Endothelial cell of umbilical vein (primary cell): ENCODE data around the gene ANKMY1. TPM values are rescaled to one million over a fixed set of nuclear protein-coding genes. Genes with fewer than 3 reads are reported as not detected.

Experiments
- BruUV-seq: library from RNA; stranded (reverse); fragments of 400-500 nt; replicated peaks from 2 replicates; lab custom pipeline; 2021; lab: Mats Ljungman, UMichigan
- CTCF ChIA-PET: fragments of 300-600, 350-600 bp; sonication (Branson Sonifier 250); formaldehyde crosslinking; loops from one replicate; lab custom pipeline; 2021; ENCODE audit warnings: antibody characterized with exemption, inconsistent platforms; lab: Charles Lee
- POLR2A ChIA-PET: fragments of 300-600, 350-600 bp; sonication (Branson Sonifier 250); formaldehyde crosslinking; loops from one replicate; lab custom pipeline; 2021; ENCODE audit warnings: antibody characterized with exemption, inconsistent platforms; lab: Charles Lee
- DNase-seq: peaks from one replicate; pipeline ENCODE4 v3.0.0-alpha.2; 2011; ENCODE audit warnings: low read depth, low spot score
- FAIRE-seq: peaks from 2 replicates; lab custom pipeline; 2011; peaks lifted over from hg19 to GRCh38; lab: Jason Lieb, UNC
- H2AFZ ChIP-seq: 2 replicates; pipeline ENCODE4 v1.6.0; 2012; ENCODE audit warnings: low read depth, low read length, control low read depth, inconsistent platforms
- H3K27ac ChIP-seq: 2 replicates; pipeline ENCODE4 v1.5.1; 2011; ENCODE audit warnings: low read depth, mild to moderate bottlenecking, control low read depth, low read length, moderate library complexity; ENCODE audit not compliant: insufficient read depth
- H3K27me3 ChIP-seq, 2 experiments: 2 replicates each; pipeline versions ENCODE4 v1.6.0 to v1.6.1; 2011; ENCODE audit warnings: low read length in 2 of 2, mixed read lengths in 1 of 2; ENCODE audit not compliant: control insufficient read depth in 2 of 2, insufficient read depth in 2 of 2
- H3K36me3 ChIP-seq, 2 experiments: 2 replicates in 1 of 2; 3 replicates in 1 of 2; pipeline ENCODE4 v1.5.1; 2011; ENCODE audit warnings: low read length in 2 of 2, mild to moderate bottlenecking in 1 of 2, moderate library complexity in 1 of 2; ENCODE audit not compliant: control insufficient read depth in 2 of 2, insufficient read depth in 2 of 2; ENCODE audit errors: extremely low read depth in 1 of 2
- H3K4me1 ChIP-seq: 3 replicates; pipeline ENCODE4 v1.5.1; 2011; ENCODE audit warnings: mild to moderate bottlenecking, low read length; ENCODE audit not compliant: control insufficient read depth, insufficient read depth; ENCODE audit errors: extremely low read depth
- H3K4me2 ChIP-seq: 2 replicates; pipeline ENCODE4 v1.6.1; 2011; ENCODE audit warnings: low read length, control low read depth, mixed read lengths; ENCODE audit not compliant: insufficient read depth
- H3K4me3 ChIP-seq, 3 experiments: fragments of 200-600 bp in 1 of 3; sonication (generic), shearing (Covaris generic) in 1 of 3; replicated peaks in 1 of 3; 2 replicates each; pipeline ENCODE4 v1.5.1; 2011 to 2016; ENCODE audit warnings: control low read depth in 3 of 3, low read length in 3 of 3, mild to moderate bottlenecking in 2 of 3, inconsistent platforms in 1 of 3, low read depth in 1 of 3, moderate library complexity in 1 of 3; ENCODE audit not compliant: insufficient read depth in 1 of 3
- H3K79me2 ChIP-seq: 2 replicates; pipeline ENCODE4 v1.6.0; 2012; ENCODE audit warnings: low read length, inconsistent platforms; ENCODE audit not compliant: control insufficient read depth, insufficient read depth
- H3K9ac ChIP-seq: replicated peaks from 2 replicates; pipeline ENCODE3; 2011; ENCODE audit warnings: low read length, control low read depth; ENCODE audit not compliant: insufficient read depth; ENCODE audit errors: extremely low read depth
- H3K9me1 ChIP-seq: replicated peaks from 3 replicates; pipeline ENCODE4 v1.6.0; 2011; ENCODE audit warnings: mild to moderate bottlenecking, low read length; ENCODE audit not compliant: control insufficient read depth, insufficient read depth; ENCODE audit errors: extremely low read depth
- H3K9me3 ChIP-seq: replicated peaks from 2 replicates; pipeline ENCODE4 v1.5.1; 2012; ENCODE audit warnings: low read length, inconsistent platforms; ENCODE audit not compliant: control insufficient read depth, insufficient read depth
- H4K20me1 ChIP-seq: replicated peaks from 2 replicates; pipeline ENCODE3; 2011; ENCODE audit warnings: mild to moderate bottlenecking, low read length; ENCODE audit not compliant: control insufficient read depth, insufficient read depth; ENCODE audit errors: extremely low read depth
- CTCF ChIP-seq, 2 donors: IDR thresholded peaks; 1 replicate in 1 of 2; 2 replicates in 1 of 2; pipeline ENCODE4 v1.5.1; 2011; ENCODE audit warnings: low read length in 2 of 2, mild to moderate bottlenecking in 2 of 2, moderate library complexity in 2 of 2, control low read depth in 1 of 2, inconsistent platforms in 1 of 2, low read depth in 1 of 2; ENCODE audit not compliant: insufficient read depth in 1 of 2; ENCODE audit errors: extremely low read depth in 1 of 2
- EZH2 ChIP-seq: IDR thresholded peaks from 2 replicates; pipeline ENCODE4 v1.6.1; 2012; ENCODE audit warnings: borderline replicate concordance, low read depth, mild to moderate bottlenecking, moderate library complexity, low read length, inconsistent platforms; ENCODE audit not compliant: severe bottlenecking
- FOS ChIP-seq: IDR thresholded peaks from 2 replicates; pipeline ENCODE4 v1.6.1; 2011; ENCODE audit warnings: mild to moderate bottlenecking, low read length, moderate library complexity, borderline replicate concordance; ENCODE audit not compliant: insufficient read depth
- GATA2 ChIP-seq: IDR thresholded peaks from 2 replicates; pipeline ENCODE4 v1.7.0; 2011; ENCODE audit warnings: low read depth, mild to moderate bottlenecking, moderate library complexity, mixed read lengths, low read length; ENCODE audit not compliant: insufficient read length, insufficient read depth
- MAX ChIP-seq: IDR thresholded peaks from 2 replicates; pipeline ENCODE4 v1.6.1; 2011; ENCODE audit not compliant: insufficient read depth, insufficient read length
- MYC ChIP-seq: IDR thresholded peaks from one replicate; pipeline ENCODE4 v1.6.1; 2011; ENCODE audit warnings: mild to moderate bottlenecking, low read depth, low read length
- POLR2A ChIP-seq: IDR thresholded peaks from 2 replicates; pipeline ENCODE4 v1.6.1; 2012; ENCODE audit warnings: low read depth, mild to moderate bottlenecking, control low read depth, low read length
- POLR2AphosphoS5 ChIP-seq: IDR thresholded peaks from 2 replicates; pipeline ENCODE4 v1.6.1; 2012; ENCODE audit warnings: low read depth, mild to moderate bottlenecking, control low read depth, low read length, moderate library complexity; ENCODE audit not compliant: insufficient read depth
- dilution Hi-C: fragments of 300-500 bp; cut with MboI; formaldehyde crosslinking; loops from one replicate; pipeline ENCODE4 v1.15.0; 2019; ENCODE audit warnings: low sequenced_read_pairs; ENCODE audit not compliant: extremely low pct_ligation_motif_present
- intact Hi-C: fragments of 100-400 bp; cut with micrococcal nuclease; formaldehyde crosslinking; loops from one replicate; pipeline ENCODE4 v1.10.0; 2022
- polyA plus RNA-seq, 4 experiments: library from polyadenylated mRNA; depleted of rRNA in 3 of 4; stranded (reverse) in 3 of 4; unstranded in 1 of 4; fragments of >200 nt; gene quantifications; 2 replicates each; pipeline versions ENCODE4 v1.2.1 to v1.2.3, GENCODE V29; 2011 to 2012; ENCODE audit warnings: missing spikeins in 1 of 4
- total RNA-seq: library from RNA; stranded (reverse); gene quantifications from 2 replicates; pipeline ENCODE4 v1.2.3, GENCODE V29; 2021

The ANKMY1 gene
- total and polyA plus RNA-seq, 2 donors (not counting 3 experiments of a cell fraction or from before 2014, with no cell fraction given): 9.0 to 16.0 TPM

GRCh38 chr2:240596491-240596931 is 38.7 kb upstream of the ANKMY1 start:
- dilution Hi-C loops: no loop called here
- Histone ChIP-seq H3K9me1 (no peaks in the 10 kb centered on the region), H3K4me3 (no peak overlapping the region), H3K9ac (no peak overlapping the region), H3K27me3 (no peaks in the 10 kb centered on the region), H2AFZ (no peak overlapping the region), H3K27ac (no peak overlapping the region), H3K4me1 (no peaks in the 10 kb centered on the region), H3K4me2 (no peak overlapping the region), H4K20me1 (no peaks in the 10 kb centered on the region), H3K36me3 (peaks cover 2 to 21% of the 10 kb centered on the region in 2 experiments), H3K79me2 (peaks cover 6% of the 10 kb centered on the region), H3K9me3 (no peaks in the 10 kb centered on the region)
- TF ChIP-seq FOS (no peak), CTCF (IDR thresholded peaks at IDR 0.05; ENCODE audit: extremely low read depth in 1 of 2, insufficient read depth in 1 of 2, low read depth in 1 of 2, low read length in 2 of 2) (no peak), EZH2 (no peak), POLR2A (no peak), POLR2AphosphoS5 (no peak), MYC (no peak), MAX (no peak), GATA2 (no peak)
- FAIRE-seq: no peak
- POLR2A ChIA-PET: no interaction called here
- CTCF ChIA-PET: interaction anchor here (2.0 kb wide), 1 partner anchor 10 kb away, joined by 5 read pairs; the partner anchor contains the start of gene CAPN10
- no peak for DNase-seq
- no TSS peak for BruUV-seq
- intact Hi-C loops: no loop called here
